Nucleus accumbens (tissue), 56 donors: Measurements from ENCODE around the gene AFAP1.

ENCODE experiments used
- DNase-seq, 56 donors: peaks; one replicate each; lab custom pipeline; 2025; lab: John Stamatoyannopoulos, UW

The AFAP1 gene

DNA sequence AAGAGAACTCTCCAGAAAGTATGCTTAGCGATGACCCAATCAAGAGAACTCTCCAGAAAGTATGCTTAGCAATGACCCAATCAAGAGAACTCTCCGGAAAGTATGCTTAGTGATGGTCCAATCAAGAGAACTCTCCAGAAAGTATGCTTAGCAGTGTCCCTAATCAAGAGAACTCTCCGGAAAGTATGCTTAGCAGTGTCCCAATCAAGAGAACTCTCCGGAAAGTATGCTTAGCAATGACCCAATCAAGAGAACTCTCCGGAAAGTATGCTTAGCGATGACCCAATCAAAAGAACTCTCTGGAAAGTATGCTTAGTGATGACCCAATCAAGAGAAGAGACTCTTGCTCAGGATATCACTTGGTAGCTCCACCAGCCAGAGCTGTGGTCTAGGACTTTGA lies 92.5 kb downstream of the AFAP1 start:
- DNase-seq: no peak

DNA sequence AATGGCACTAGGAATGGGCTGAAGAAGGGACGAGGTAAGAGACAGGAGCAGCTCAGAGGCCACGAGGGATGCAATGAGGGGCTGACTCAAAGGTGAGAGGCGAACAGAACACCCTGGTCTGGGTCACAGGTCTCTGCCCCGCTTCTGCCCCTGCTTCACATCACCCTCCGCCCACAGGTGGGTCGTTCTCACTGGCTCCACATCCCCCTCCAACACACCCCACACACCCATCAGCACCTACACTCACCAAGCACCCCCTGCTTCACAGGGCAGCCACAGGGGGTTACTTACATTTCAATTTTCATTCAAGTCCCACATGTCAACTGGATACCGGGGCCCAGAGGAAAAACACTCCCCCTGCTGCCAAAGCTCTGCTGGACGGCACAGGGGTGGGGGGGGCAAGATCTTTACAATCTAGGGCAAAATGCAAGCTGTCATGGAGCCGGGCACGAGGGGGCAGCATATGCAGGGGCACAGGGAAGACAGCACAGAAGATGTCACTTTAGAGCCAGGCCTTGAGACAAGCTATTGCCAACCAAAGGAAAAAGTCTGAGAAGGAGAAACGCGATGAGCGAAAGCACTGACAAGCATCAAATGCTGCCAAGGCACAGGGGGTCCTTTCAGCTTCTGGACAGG lies 94.0 kb downstream of the AFAP1 start:
- peak in 6 of 56 donors; percentile 10 to 61 (median 36) for DNase-seq

DNA sequence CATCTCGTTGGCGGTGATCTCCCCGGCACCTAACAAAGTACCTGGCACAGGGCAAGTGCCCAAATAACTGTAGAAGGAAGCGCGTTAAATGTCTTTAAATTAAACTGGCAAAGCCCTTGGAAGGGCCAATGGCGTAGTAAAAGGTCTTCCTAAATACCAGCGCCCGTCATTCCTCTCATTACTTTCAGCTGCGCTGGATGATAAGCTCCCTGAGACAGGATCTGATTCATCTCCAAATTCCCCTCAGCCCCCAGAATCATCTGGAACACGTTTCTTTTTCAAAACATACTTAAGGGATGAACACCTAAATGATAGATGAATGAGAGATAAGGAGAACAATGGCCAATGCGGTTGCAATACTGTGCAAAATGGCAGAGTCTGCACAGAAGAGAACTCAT lies 95.1 kb downstream of the AFAP1 start:
- no peak for DNase-seq

- DNase-seq: peak in 26 of 56 donors; percentile 15 to 74 (median 32)
Observed at GRCh38 chr4:7843831-7844593, 95.6 kb downstream of the AFAP1 start.

DNA sequence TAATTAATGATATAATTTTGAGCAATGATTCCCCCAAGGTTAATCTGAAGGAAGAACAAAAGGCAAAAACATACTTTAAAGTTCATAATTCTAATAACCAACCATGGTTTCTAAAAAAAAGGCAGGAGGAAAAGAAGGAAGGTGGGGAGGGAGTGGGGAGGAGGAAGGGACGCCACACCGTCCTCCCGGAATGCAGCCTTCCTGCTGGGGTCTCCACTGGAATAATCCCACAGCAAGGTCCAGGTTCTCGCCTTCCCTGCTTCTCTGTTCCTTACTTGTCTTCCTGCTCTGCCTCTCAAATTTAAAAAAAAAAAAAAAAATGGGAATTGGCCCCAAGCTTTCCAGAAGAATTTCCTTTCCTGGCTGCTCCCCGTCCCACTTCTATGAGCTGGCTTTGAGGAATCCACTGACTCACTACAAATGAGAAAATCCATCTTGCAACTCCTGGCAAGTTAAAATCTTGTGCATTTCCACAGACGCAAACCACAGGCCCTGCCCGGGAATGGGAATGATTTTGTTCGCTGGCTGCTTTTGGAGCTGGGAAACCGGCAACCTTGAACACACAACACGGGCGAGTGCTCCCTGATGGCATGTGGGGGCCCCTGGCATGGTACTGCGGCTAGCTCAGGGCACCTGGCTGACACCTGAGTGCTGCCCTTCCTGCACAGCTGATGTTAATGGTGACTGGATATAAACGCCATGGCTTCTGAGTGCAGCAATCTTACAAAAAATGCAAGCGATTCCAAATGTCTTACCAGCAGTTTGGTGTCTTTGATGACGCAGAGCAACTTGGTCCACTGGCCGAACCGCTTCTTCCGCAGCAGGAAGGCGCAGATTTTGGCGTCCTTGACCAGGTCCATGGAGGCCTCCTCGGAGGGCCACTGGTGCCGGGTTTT lies 97.0 kb downstream of the AFAP1 start:
- DNase-seq: no peak

- DNase-seq: no peak
Observed at GRCh38 chr4:7841894-7842293, 97.8 kb downstream of the AFAP1 start.

GRCh38 chr4:7841071-7841470 lies 98.6 kb downstream of the AFAP1 start:
- DNase-seq: no peak

DNA sequence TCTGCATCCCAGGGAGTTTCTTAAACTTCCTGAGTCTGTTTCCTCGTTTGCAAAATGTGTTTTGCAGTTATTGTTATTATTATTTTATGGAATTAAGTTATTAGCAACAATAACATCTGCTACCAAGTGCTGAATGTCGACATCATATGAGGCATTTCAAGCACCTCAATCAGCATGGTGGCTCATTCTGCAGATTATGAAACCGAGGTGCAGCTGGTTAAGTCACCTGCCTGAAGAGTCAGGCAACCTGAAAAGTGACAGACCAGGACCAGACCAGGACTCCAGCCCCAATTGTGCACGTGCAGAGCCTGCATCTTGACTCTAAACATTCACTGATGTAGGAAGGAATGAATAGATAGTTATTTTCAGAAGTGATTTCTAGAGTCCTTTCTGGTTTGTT lies 99.8 kb downstream of the AFAP1 start:
- no peak for DNase-seq

- no peak for DNase-seq
Observed at GRCh38 chr4:7838136-7838782, 101.4 kb downstream of the AFAP1 start.

- DNase-seq: no peak
Observed at GRCh38 chr4:7837597-7838135, 102.0 kb downstream of the AFAP1 start.

- DNase-seq: no peak
Observed at GRCh38 chr4:7831858-7832730, 107.6 kb downstream of the AFAP1 start.

DNA sequence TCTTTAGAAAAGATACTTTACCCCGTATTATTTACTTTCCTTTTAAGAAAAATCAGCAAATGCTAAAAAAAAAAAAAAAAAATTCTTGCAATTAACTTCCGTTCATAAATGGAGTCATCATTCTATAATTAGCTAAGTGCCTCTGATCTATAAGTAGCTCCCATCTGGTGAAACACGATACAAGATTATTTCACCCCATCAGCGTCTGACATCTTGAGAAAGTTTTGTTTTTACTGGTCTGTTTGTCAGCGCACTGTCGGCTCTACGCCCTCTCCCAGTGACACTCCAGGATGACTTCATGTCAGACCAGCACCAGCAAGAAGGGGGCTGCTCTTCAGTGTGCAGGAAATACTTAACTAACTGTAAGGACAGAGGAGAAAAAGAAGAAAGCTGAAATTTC lies 108.3 kb downstream of the AFAP1 start:
- DNase-seq: no peak

- no peak for DNase-seq
Observed at GRCh38 chr4:7830747-7831146, 108.9 kb downstream of the AFAP1 start.

DNA sequence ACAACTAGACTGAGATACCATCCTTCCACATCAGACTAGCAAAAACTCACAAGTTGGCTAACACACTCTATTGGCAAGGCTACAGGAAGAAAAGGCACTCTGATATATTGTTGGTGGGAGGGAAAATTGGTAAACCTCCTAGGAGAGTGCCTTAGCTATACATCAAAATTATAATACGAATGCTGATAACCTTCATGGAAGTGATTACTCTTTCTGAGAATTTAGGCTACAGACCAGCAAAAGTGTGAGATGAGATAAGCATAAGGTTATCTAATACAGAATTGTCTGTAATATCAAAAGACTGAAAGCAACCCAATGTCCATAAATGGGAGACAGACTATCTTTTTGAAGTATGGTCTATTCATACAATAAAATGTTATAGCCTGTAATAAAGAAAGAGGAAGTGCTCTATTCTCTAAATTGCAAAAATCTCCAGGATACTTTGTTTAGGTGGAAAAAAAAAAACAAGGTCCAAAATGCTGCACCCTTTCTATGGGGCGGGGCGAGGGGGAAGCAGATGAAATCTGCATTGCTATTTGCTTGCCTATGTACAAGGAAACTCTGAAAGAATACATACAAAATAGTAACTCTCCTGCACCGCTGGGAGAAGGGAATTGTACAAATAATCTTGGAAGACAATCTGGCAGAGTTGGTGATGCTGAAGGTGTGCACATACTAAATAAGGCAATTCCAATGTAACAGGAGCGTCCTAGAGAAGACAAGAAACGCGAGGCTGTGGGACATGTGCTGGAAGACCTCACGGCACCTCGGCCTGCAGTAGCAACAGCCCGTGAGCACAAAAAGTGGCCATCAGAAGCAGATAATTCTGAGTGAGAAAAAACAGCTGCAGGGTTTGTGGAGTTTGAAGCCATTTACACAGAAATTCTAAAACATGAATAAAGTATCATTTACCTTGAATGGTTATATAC lies 109.7 kb downstream of the AFAP1 start:
- no peak for DNase-seq

- DNase-seq: no peak
Observed at GRCh38 chr4:7828793-7829301, 110.8 kb downstream of the AFAP1 start.

DNA sequence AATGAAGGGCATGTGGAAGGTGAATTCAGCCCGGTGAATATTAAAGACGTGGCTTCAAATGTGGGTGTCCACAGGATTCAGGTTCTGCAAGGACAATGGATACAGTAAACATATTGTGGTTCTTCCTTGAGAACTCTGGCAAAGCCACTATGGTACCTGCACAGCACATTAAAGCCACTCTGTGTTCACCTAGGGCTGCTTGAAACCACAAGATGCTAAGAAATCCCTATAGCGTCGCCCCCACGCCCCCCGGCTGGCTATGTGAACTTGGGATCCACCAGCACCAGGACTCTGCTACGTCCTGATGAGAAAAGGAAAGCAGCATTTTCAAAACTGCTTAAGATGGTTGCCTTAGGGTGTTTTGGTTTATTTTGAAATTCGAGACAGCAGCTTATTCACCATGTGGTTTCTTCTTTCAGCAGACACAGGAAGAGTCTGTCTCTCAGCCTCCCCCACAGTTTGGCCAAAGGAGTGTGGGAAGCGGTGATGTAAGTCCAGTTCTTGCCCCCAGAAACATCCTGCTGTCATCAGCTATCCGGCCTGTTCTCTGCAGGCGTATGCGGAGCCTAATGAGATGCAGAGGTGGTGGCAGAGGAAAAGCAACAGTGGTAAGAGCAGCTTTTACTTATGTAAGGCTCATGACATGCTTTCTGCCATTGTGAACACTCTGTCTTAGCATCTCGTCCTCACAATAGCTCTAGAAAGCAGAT lies 111.5 kb downstream of the AFAP1 start:
- DNase-seq: peak in 8 of 56 donors; percentile 15 to 53 (median 36)

DNA sequence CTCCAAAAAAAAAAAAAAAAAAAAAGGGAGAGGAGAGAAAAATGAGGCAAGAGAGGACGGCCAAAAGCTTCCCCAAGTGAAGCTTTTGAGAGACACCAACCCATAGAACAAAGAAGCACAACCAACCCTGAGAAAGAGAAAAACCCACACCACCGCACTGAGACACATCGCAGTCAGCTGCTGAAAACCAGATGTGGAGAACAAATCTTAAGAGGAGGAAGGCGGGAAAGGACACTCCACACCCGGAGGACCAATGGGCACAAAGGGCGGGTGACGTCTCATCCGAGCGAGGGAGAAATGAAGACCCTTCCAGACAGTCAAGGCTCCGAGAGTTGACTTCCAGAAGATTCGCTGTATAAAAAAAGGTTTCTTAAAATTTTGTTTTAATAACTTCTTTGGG lies 112.1 kb downstream of the AFAP1 start:
- DNase-seq: no peak
